Measurements from ENCODE around the gene TMEM270.
"Not testable (repeated sequence)": the region's sequence is repeated elsewhere in the genome, so short reads cannot be mapped to it uniquely, and the experiment has no call there.

Gene TMEM270

GRCh38 chr7:73840715-73841379 is 20.1 kb upstream of the TMEM270 start:
- no peak overlapping the region for H3K4me3 ChIP-seq (replicated peaks; ENCODE audit: low read depth, low read length)
- TF ChIP-seq CTCF (IDR thresholded peaks at IDR 0.05; ENCODE audit: low read length, missing control alignments), result no peak
- no peak for DNase-seq (ENCODE audit: low read depth)

GRCh38 chr7:73841689-73842066 is 19.3 kb upstream of the TMEM270 start:
- no peak for DNase-seq (ENCODE audit: low read depth)
- TF ChIP-seq CTCF (IDR thresholded peaks at IDR 0.05; ENCODE audit: low read length, missing control alignments), result no peak
- H3K4me3 ChIP-seq (replicated peaks; ENCODE audit: low read depth, low read length), result peak overlapping the region; percentile 68

- H3K4me3 ChIP-seq (replicated peaks; ENCODE audit: low read depth, low read length), result peak within 1 kb of the TSS; percentile 68
- peak; percentile 92 for DNase-seq (ENCODE audit: low read depth)
- TF ChIP-seq CTCF (IDR thresholded peaks at IDR 0.05; ENCODE audit: low read length, missing control alignments), result no peak
Measured at GRCh38 chr7:73842067-73842976, 18.6 kb upstream of the TMEM270 start, which contains the start of gene METTL27. TSS of gene METTL27 (minus strand) at chr7:73842516. CDS start at chr7:73842140, 376 bp downstream.

GRCh38 chr7:73844131-73844547 is 16.8 kb upstream of the TMEM270 start:
- TF ChIP-seq CTCF (IDR thresholded peaks at IDR 0.05; ENCODE audit: low read length, missing control alignments), result no peak
- no peak overlapping the region for H3K4me3 ChIP-seq (replicated peaks; ENCODE audit: low read depth, low read length)
- DNase-seq (ENCODE audit: low read depth), result no peak

GRCh38 chr7:73844848-73845460 is 16.0 kb upstream of the TMEM270 start:
- H3K4me3 ChIP-seq (replicated peaks; ENCODE audit: low read depth, low read length), result no peak overlapping the region
- DNase-seq (ENCODE audit: low read depth), result peak; percentile 50
- no peak for TF ChIP-seq CTCF (IDR thresholded peaks at IDR 0.05; ENCODE audit: low read length, missing control alignments)

- DNase-seq (ENCODE audit: low read depth), result peak; percentile 36
- not testable (repeated sequence) for H3K4me3 ChIP-seq (replicated peaks; ENCODE audit: low read depth, low read length)
Measured at GRCh38 chr7:73845701-73846195, 15.2 kb upstream of the TMEM270 start.
